A172 (cell line): ENCODE results near the gene CENPS. TPM values are rescaled to one million over a fixed set of nuclear protein-coding genes. Genes with fewer than 3 reads are reported as not detected.

Source experiments
- total RNA-seq: library from RNA; depleted of rRNA; stranded (reverse); fragments of >200 nt; shearing (Covaris generic); gene quantifications from 2 replicates; pipeline ENCODE4 v1.2.3, GENCODE V29; 2014; rRNA removed

The CENPS gene
- total RNA-seq, 1 experiment from 2014 or later, result 11.6 TPM

Other genes starting within 250 kb of the CENPS start
- 16.1 and 18.9 TPM in 2 replicates for gene KIF1B, start 219.9 kb upstream of the CENPS start, total RNA-seq
- gene PGD, start 31.4 kb upstream of the CENPS start, total RNA-seq, result 114 and 146 TPM in 2 replicates
- gene CORT, start 19.6 kb downstream of the CENPS start, total RNA-seq, result not detected in 2 replicates
- gene DFFA, start 42.1 kb downstream of the CENPS start, total RNA-seq, result 29.9 and 31.3 TPM in 2 replicates
- 5.9 and 14.3 TPM in 2 replicates for gene PEX14, start 44.5 kb downstream of the CENPS start, total RNA-seq